Activated naive CD4-positive, alpha-beta T cell treated with Interleukin-2 at 50 U/mL for 16 hours (primary cell): ENCODE measurements around the gene JUP.
"Not testable (repeated sequence)": the region's sequence is repeated elsewhere in the genome, so short reads cannot be mapped to it uniquely, and the experiment has no call there.

Source experiments
- DNase-seq: peaks from one replicate; pipeline ENCODE4 v3.0.0-alpha.2; 2020

JUP gene

GRCh38 chr17:41777574-41778188 lies 8.8 kb downstream of the JUP start:
- no peak for DNase-seq

- DNase-seq: no peak
Measured at GRCh38 chr17:41777157-41777573, 9.3 kb downstream of the JUP start.

GRCh38 chr17:41776262-41776900 lies 10.1 kb downstream of the JUP start:
- DNase-seq: not testable (repeated sequence)

GRCh38 chr17:41775394-41776226 lies 10.9 kb downstream of the JUP start:
- DNase-seq: no peak

- DNase-seq: no peak
Measured at GRCh38 chr17:41773731-41774193, 12.7 kb downstream of the JUP start.

GRCh38 chr17:41773190-41773588 lies 13.3 kb downstream of the JUP start:
- no peak for DNase-seq

- DNase-seq: no peak
Measured at GRCh38 chr17:41772586-41773189, 13.8 kb downstream of the JUP start.

GRCh38 chr17:41772218-41772585 lies 14.3 kb downstream of the JUP start:
- no peak for DNase-seq

- no peak for DNase-seq
Measured at GRCh38 chr17:41771389-41772206, 14.9 kb downstream of the JUP start.

- DNase-seq: no peak
Measured at GRCh38 chr17:41769985-41770384, 16.5 kb downstream of the JUP start.

GRCh38 chr17:41769346-41769862 lies 17.1 kb downstream of the JUP start:
- DNase-seq: no peak

- no peak for DNase-seq
Measured at GRCh38 chr17:41768682-41769288, 17.7 kb downstream of the JUP start.

- no peak for DNase-seq
Measured at GRCh38 chr17:41767324-41768042, 19.0 kb downstream of the JUP start.

GRCh38 chr17:41766135-41766534 lies 20.4 kb downstream of the JUP start:
- DNase-seq: no peak

- DNase-seq: no peak
Measured at GRCh38 chr17:41763327-41763726, 23.2 kb downstream of the JUP start.

- DNase-seq: no peak
Measured at GRCh38 chr17:41762841-41763240, 23.7 kb downstream of the JUP start.

GRCh38 chr17:41762391-41762790 lies 24.1 kb downstream of the JUP start:
- DNase-seq: no peak

- DNase-seq: no peak
Measured at GRCh38 chr17:41760878-41761277, 25.6 kb downstream of the JUP start.

- no peak for DNase-seq
Measured at GRCh38 chr17:41758601-41759000, 27.9 kb downstream of the JUP start.

- DNase-seq: no peak
Measured at GRCh38 chr17:41754066-41754465, 32.4 kb downstream of the JUP start.

GRCh38 chr17:41751288-41751687 lies 35.2 kb downstream of the JUP start:
- no peak for DNase-seq
